RWPE2 (cell line): ENCODE results near the gene RALGAPA2.

Experiments used
- ATAC-seq: fragments of 200-7000 bp; cut with Tn5 transposase; 3 replicates; pipeline ENCODE4 v1.9.1; 2021; ENCODE audit warnings: low read depth
- DNase-seq: peaks from one replicate; pipeline ENCODE4 v3.0.0-alpha.2; 2020; ENCODE audit warnings: low spot score
- H3K27ac ChIP-seq: fragments of 450-650 bp; 2 replicates; pipeline ENCODE4 v1.5.1; 2017; ENCODE audit warnings: mild to moderate bottlenecking; ENCODE audit not compliant: poor library complexity, severe bottlenecking
- H3K27me3 ChIP-seq: fragments of 250-450 bp; sonication (Bioruptor Pico); 2 replicates; pipeline ENCODE4 v1.5.1; 2021; ENCODE audit warnings: mild to moderate bottlenecking, moderate library complexity; ENCODE audit not compliant: insufficient read depth, poor library complexity, severe bottlenecking
- H3K36me3 ChIP-seq: fragments of 250-450 bp; sonication (Bioruptor Pico); 2 replicates; pipeline ENCODE4 v1.5.1; 2020; ENCODE audit warnings: low read depth, mild to moderate bottlenecking, moderate library complexity
- H3K4me1 ChIP-seq: fragments of 250-450 bp; sonication (Bioruptor Pico); 2 replicates; pipeline ENCODE4 v1.5.1; 2021; ENCODE audit warnings: mild to moderate bottlenecking, moderate library complexity; ENCODE audit not compliant: insufficient read depth, poor library complexity, severe bottlenecking
- H3K4me3 ChIP-seq: fragments of 250-450 bp; sonication (Bioruptor Pico); 2 replicates; pipeline ENCODE4 v1.5.1; 2021; ENCODE audit warnings: mild to moderate bottlenecking, moderate library complexity; ENCODE audit not compliant: severe bottlenecking
- H3K9me3 ChIP-seq: fragments of 250-450 bp; sonication (Bioruptor Pico); 2 replicates; pipeline ENCODE4 v1.5.1; 2021; ENCODE audit warnings: mild to moderate bottlenecking, moderate library complexity; ENCODE audit not compliant: severe bottlenecking
- TF ChIP-seq, protein P1 (sequence below): fragments of 450-650 bp; IDR thresholded peaks from one replicate; pipeline ENCODE4 v1.5.1; 2017; ENCODE audit warnings: mild to moderate bottlenecking, moderate library complexity; ENCODE audit not compliant: poor library complexity, severe bottlenecking

The RALGAPA2 gene

DNA sequence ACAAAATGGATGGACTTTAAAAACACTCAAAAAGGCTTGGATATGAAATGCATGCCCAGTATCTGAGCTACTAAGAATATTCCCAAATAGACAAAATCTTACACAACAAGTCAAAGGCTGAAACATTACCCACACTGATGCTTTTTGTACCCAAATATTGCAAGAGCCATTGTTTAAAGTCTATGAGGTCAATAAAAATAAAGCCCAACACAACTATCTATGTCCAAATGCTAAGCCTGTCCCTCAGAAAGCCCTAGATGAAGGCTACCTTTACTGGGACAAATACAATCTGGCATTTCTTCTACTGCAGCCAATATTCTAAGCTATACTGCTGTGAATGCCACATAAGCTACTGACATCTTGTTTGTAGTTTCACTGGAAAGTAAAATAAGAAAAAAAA, 54.3 kb downstream of the RALGAPA2 start:
- ATAC-seq = no peak

GRCh38 chr20:20657092-20657491, 55.4 kb downstream of the RALGAPA2 start:
- no peak for DNase-seq
- no peaks in the 10 kb centered on the region for H3K27me3 ChIP-seq
- H3K36me3 ChIP-seq = no peaks in the 10 kb centered on the region
- ATAC-seq = no peak
- no peak overlapping the region for H3K4me3 ChIP-seq
- H3K27ac ChIP-seq = no peak overlapping the region
- no peaks in the 10 kb centered on the region for H3K4me1 ChIP-seq
- TF ChIP-seq, protein P1, sequence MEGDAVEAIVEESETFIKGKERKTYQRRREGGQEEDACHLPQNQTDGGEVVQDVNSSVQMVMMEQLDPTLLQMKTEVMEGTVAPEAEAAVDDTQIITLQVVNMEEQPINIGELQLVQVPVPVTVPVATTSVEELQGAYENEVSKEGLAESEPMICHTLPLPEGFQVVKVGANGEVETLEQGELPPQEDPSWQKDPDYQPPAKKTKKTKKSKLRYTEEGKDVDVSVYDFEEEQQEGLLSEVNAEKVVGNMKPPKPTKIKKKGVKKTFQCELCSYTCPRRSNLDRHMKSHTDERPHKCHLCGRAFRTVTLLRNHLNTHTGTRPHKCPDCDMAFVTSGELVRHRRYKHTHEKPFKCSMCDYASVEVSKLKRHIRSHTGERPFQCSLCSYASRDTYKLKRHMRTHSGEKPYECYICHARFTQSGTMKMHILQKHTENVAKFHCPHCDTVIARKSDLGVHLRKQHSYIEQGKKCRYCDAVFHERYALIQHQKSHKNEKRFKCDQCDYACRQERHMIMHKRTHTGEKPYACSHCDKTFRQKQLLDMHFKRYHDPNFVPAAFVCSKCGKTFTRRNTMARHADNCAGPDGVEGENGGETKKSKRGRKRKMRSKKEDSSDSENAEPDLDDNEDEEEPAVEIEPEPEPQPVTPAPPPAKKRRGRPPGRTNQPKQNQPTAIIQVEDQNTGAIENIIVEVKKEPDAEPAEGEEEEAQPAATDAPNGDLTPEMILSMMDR = no peak
- no peaks in the 10 kb centered on the region for H3K9me3 ChIP-seq

More for the DNA sequence above, 54.3 kb downstream of the RALGAPA2 start:
- Histone ChIP-seq H3K27ac (no peak overlapping the region), H3K4me1 (no peaks in the 10 kb centered on the region), H3K9me3 (no peaks in the 10 kb centered on the region), H3K4me3 (no peak overlapping the region), H3K27me3 (no peaks in the 10 kb centered on the region), H3K36me3 (no peaks in the 10 kb centered on the region)
- no peak for DNase-seq
- TF ChIP-seq, protein P1 = no peak

DNA sequence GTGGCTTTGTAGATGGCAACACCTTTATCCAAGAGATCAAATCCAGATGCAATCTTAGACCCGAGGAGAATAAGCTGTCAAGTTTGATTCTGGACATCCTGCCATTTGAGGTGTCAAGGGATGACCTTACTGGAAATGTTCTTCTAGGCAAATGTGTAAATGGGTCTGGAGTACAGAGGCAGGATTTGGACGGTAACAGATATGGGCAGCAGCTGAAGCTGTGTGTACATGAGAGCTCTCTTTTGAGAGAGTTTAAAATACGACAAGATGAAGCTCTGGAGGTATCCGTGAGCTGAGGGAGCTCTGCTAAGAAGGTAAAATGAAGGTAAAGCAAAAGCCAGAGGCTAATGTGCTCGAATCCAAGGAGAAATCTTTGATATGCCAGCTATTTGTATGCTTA, 56.6 kb downstream of the RALGAPA2 start:
- Histone ChIP-seq H3K27ac (no peak overlapping the region), H3K36me3 (no peaks in the 10 kb centered on the region), H3K9me3 (no peaks in the 10 kb centered on the region), H3K4me3 (no peak overlapping the region), H3K4me1 (no peaks in the 10 kb centered on the region), H3K27me3 (no peaks in the 10 kb centered on the region)
- TF ChIP-seq, protein P1 = no peak
- DNase-seq (no peak), ATAC-seq (no peak)

- DNase-seq = no peak
- TF ChIP-seq, protein P1 = no peak
- H3K36me3 ChIP-seq = no peaks in the 10 kb centered on the region
Observed at GRCh38 chr20:20649945-20650344, 62.5 kb downstream of the RALGAPA2 start.

DNA sequence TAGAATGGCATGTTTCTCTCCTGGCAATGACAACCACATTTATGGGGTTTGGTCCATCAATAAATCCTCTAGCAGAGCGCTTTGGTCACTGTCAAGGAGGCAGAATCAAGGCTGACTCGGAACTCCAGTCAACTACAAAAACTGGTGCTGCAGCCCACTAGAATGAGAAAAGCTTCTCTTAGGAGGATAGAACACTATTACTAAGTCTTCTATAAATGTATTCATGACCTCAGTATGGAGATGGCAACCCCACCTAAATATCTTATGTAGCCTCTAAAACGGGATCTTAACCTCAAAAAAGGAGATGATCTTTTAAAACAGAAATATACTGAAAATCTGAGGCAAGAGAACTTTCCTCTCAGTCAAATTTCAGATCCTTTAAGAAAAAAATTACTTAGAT, 68.5 kb downstream of the RALGAPA2 start:
- H3K9me3 ChIP-seq = no peaks in the 10 kb centered on the region
- DNase-seq = no peak
- ATAC-seq = no peak
- TF ChIP-seq, protein P1 = no peak
- no peaks in the 10 kb centered on the region for H3K36me3 ChIP-seq
- no peaks in the 10 kb centered on the region for H3K4me1 ChIP-seq
- no peak overlapping the region for H3K4me3 ChIP-seq
- H3K27me3 ChIP-seq = no peaks in the 10 kb centered on the region
- H3K27ac ChIP-seq = no peak overlapping the region

More at GRCh38 chr20:20649945-20650344, 62.5 kb downstream of the RALGAPA2 start:
- Histone ChIP-seq H3K4me3 (no peak overlapping the region), H3K4me1 (no peaks in the 10 kb centered on the region), H3K27me3 (no peaks in the 10 kb centered on the region), H3K27ac (no peak overlapping the region), H3K9me3 (no peaks in the 10 kb centered on the region)
- no peak for ATAC-seq
